Parathyroid adenoma (tissue), 2 donors: ENCODE results near the gene JMJD7.

Experiments used
- H2AFZ ChIP-seq: fragments of 300-600 bp; sonication (generic); one replicate; pipeline ENCODE4 v1.7.0; 2017; ENCODE audit warnings: antibody characterized with exemption, mild to moderate bottlenecking
- H3K27ac ChIP-seq: fragments of 300-600 bp; sonication (generic); one replicate; pipeline ENCODE4 v1.7.0; 2017
- H3K27me3 ChIP-seq: fragments of 300-600 bp; sonication (generic); one replicate; pipeline ENCODE4 v1.7.0; 2017; ENCODE audit warnings: low read length; ENCODE audit not compliant: control insufficient read depth, insufficient read depth
- H3K36me3 ChIP-seq: fragments of 300-600 bp; sonication (generic); one replicate; pipeline ENCODE4 v1.7.0; 2017; ENCODE audit warnings: low read length; ENCODE audit not compliant: control insufficient read depth, insufficient read depth
- H3K4me1 ChIP-seq: fragments of 300-600 bp; sonication (generic); one replicate; pipeline ENCODE4 v1.7.0; 2017; ENCODE audit warnings: control low read depth
- H3K4me2 ChIP-seq: fragments of 300-600 bp; sonication (generic); one replicate; pipeline ENCODE4 v1.7.0; 2017; ENCODE audit warnings: low read length
- H3K4me3 ChIP-seq: fragments of 300-600 bp; sonication (generic); one replicate; pipeline ENCODE4 v1.7.0; 2017; ENCODE audit warnings: low read depth, low read length
- H3K79me2 ChIP-seq: fragments of 300-600 bp; sonication (generic); one replicate; pipeline ENCODE4 v1.7.0; 2017; ENCODE audit warnings: control low read depth
- H3K9ac ChIP-seq: fragments of 300-600 bp; sonication (generic); one replicate; pipeline ENCODE4 v1.7.0; 2017; ENCODE audit warnings: mild to moderate bottlenecking
- H3K9me3 ChIP-seq: fragments of 300-600 bp; sonication (generic); one replicate; pipeline ENCODE4 v1.7.0; 2017; ENCODE audit warnings: low read length; ENCODE audit not compliant: control insufficient read depth
- TF ChIP-seq, protein P1 (sequence below): fragments of 300-600 bp; sonication (generic); IDR thresholded peaks from one replicate; pipeline ENCODE4 v1.7.0; 2017; ENCODE audit warnings: antibody characterized with exemption, mild to moderate bottlenecking
- donor health status: primary hyperparathyroidism.

The JMJD7 gene

DNA sequence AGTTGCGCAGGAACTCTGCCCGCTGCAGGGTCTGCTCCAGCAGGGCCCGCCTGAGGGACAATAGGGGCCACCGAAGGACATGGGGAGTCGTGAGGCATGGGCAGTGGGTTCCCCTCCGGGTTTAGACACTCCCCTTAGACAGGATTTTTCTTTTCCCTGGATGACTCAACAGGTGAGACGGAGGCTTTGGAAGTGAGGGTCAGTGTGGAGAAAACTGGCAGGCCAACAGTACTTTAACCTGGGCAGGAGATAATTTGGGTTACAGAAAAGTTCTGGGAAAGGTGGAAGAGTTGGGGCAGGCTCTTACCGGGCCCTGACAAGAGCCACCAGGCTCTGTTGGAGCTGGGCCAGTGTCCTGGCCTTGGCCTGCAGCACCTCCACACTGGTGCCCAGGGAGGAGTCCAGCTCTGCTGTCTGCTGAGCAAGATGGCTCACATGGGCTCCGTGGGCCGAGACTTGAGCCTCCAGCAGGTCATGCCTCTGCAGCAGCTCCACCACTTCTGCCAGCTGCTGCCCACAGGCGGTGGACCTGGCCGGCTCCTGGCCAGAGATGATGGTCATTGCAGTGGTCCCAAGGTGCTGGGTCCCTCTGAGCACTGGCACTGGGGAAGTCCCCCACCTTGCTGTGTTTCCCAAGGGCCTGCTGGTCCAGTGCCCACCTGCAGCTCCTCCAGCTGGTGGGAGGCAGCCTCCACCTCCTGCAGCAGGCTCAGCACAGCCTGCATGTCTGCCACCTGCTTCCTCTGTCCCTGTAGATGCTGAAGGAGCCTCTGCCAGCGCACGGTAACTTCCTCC lies 55.0 kb downstream of the JMJD7 start:
- H2AFZ ChIP-seq: peak overlapping the region; percentile 73
- no peaks in the 10 kb centered on the region for H3K79me2 ChIP-seq
- H3K4me1 ChIP-seq: no peaks in the 10 kb centered on the region
- no peaks in the 10 kb centered on the region for H3K36me3 ChIP-seq
- H3K27me3 ChIP-seq: no peaks in the 10 kb centered on the region
- no peak overlapping the region for H3K9ac ChIP-seq
- TF ChIP-seq, protein P1, sequence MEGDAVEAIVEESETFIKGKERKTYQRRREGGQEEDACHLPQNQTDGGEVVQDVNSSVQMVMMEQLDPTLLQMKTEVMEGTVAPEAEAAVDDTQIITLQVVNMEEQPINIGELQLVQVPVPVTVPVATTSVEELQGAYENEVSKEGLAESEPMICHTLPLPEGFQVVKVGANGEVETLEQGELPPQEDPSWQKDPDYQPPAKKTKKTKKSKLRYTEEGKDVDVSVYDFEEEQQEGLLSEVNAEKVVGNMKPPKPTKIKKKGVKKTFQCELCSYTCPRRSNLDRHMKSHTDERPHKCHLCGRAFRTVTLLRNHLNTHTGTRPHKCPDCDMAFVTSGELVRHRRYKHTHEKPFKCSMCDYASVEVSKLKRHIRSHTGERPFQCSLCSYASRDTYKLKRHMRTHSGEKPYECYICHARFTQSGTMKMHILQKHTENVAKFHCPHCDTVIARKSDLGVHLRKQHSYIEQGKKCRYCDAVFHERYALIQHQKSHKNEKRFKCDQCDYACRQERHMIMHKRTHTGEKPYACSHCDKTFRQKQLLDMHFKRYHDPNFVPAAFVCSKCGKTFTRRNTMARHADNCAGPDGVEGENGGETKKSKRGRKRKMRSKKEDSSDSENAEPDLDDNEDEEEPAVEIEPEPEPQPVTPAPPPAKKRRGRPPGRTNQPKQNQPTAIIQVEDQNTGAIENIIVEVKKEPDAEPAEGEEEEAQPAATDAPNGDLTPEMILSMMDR: no peak
- H3K4me3 ChIP-seq: peak overlapping the region; percentile 34
- peak overlapping the region; percentile 55 for H3K4me2 ChIP-seq
- no peak overlapping the region for H3K27ac ChIP-seq
- no peaks in the 10 kb centered on the region for H3K9me3 ChIP-seq

GRCh38 chr15:41883484-41883825 lies 55.6 kb downstream of the JMJD7 start:
- Histone ChIP-seq H3K36me3 (no peaks in the 10 kb centered on the region), H3K4me2 (no peak overlapping the region), H3K4me3 (no peak overlapping the region), H3K27ac (no peak overlapping the region), H3K27me3 (no peaks in the 10 kb centered on the region), H3K79me2 (no peaks in the 10 kb centered on the region), H2AFZ (no peak overlapping the region), H3K4me1 (no peaks in the 10 kb centered on the region), H3K9ac (no peak overlapping the region), H3K9me3 (no peaks in the 10 kb centered on the region)
- TF ChIP-seq, protein P1: no peak

DNA sequence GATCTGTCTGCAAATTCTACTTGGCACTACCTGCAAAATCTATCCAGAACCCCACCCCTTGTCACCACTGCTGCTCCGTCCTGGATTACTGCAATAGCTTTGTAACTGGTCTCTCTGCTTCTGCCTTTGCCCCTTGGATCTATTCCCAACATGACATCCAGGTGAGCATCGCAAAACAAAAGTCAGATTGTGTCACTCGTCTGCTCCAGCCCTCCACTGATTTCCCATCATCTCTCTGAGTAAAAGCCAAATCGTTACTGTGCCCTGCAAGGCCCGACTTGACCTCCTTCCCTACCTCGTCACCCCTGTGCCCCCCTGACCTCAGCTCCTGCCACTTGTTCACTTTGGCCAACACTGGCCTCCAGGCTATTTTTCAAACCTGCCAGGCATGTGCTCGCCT lies 56.6 kb downstream of the JMJD7 start:
- Histone ChIP-seq H3K4me1 (no peaks in the 10 kb centered on the region), H3K79me2 (no peaks in the 10 kb centered on the region), H3K27ac (no peak overlapping the region), H3K4me2 (no peak overlapping the region), H3K9ac (no peak overlapping the region), H3K4me3 (no peak overlapping the region), H3K27me3 (no peaks in the 10 kb centered on the region), H2AFZ (no peak overlapping the region), H3K9me3 (no peaks in the 10 kb centered on the region), H3K36me3 (no peaks in the 10 kb centered on the region)
- TF ChIP-seq, protein P1: no peak

DNA sequence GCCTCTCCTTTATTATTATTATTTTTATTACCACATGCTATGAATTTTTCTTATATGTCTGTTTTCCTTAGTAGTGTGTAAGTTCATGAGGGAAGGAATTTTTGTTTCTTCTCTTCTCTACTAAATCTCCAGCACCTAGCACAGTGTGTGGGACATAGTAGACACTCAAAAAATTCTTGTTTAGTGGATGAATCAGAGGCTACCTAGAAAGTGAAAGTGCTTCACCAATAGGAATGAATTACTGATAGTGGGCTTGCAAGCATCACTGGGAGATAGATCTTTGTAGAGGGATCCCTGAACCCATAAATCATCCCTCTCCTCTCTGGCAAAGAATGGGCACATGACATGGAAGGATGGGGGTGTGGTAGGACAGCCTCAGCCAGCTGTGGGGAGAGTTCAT lies 57.4 kb downstream of the JMJD7 start:
- Histone ChIP-seq H3K36me3 (no peaks in the 10 kb centered on the region), H3K4me1 (no peaks in the 10 kb centered on the region), H2AFZ (no peak overlapping the region), H3K27ac (no peak overlapping the region), H3K9me3 (no peaks in the 10 kb centered on the region), H3K4me3 (no peak overlapping the region), H3K27me3 (no peaks in the 10 kb centered on the region), H3K9ac (no peak overlapping the region), H3K79me2 (no peaks in the 10 kb centered on the region), H3K4me2 (no peak overlapping the region)
- TF ChIP-seq, protein P1: no peak

DNA sequence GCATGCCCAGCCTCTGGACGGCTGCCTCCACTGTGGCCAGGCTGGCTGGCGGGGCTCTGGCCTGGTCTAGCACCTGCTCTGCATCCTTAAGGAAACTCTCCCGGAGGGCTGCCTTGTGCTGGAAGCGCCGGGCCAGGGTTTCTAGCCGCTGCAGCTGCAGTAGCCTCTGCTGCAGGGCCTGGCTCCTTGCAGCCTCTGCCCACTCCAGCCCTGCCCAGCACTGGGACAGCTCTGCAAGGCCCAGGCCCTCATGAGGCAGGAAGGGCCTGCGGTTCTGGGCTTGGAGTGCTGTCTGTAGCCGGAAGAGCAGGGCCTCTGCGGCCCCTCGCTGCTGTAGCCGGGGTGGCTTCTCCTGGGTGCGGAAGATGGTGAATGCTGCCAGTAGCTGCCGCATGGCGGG lies 57.9 kb downstream of the JMJD7 start:
- no peak overlapping the region for H3K4me3 ChIP-seq
- no peaks in the 10 kb centered on the region for H3K36me3 ChIP-seq
- no peaks in the 10 kb centered on the region for H3K4me1 ChIP-seq
- no peak overlapping the region for H3K9ac ChIP-seq
- H3K27me3 ChIP-seq: no peaks in the 10 kb centered on the region
- H2AFZ ChIP-seq: no peak overlapping the region
- no peak overlapping the region for H3K4me2 ChIP-seq
- no peak overlapping the region for H3K27ac ChIP-seq
- no peaks in the 10 kb centered on the region for H3K79me2 ChIP-seq
- H3K9me3 ChIP-seq: no peaks in the 10 kb centered on the region
- TF ChIP-seq, protein P1: no peak
